Astrocyte of the spinal cord (primary cell): ENCODE data around the gene CYP24A1.

Source experiments
- DNase-seq: peaks from one replicate; pipeline ENCODE4 v3.0.0; 2011; ENCODE audit warnings: low read depth, low spot score
- H3K4me3 ChIP-seq: 2 replicates; pipeline ENCODE4 v1.5.1; 2011; ENCODE audit warnings: low read depth, mild to moderate bottlenecking, low read length, moderate library complexity
- in situ Hi-C: cut with HindIII; loops from 2 replicates; pipeline ENCODE4 v1.10.0; 2017; ENCODE audit warnings: low sequenced_read_pairs
- TF ChIP-seq, protein P1 (sequence below): IDR thresholded peaks from 2 replicates; pipeline ENCODE4 v1.5.1; 2012; ENCODE audit warnings: low read depth, mild to moderate bottlenecking, low read length, inconsistent platforms

Gene CYP24A1

DNA sequence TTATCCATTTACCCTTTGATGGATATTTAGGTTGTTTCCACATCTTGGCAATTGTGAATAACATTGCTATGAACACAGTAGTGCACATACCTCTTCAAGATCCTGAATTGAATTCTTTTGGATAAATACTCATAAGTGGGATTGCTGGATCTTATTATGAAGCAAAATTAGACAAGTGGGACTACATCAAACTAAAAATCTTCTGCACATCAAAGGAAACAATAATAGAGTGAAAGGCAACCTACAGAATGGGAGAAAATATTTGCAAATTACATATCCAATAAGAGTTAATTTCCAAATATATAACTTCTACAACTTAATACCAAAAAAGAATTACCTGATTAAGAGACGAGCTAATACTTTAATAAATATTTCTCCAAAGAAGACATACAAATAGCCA is 65.0 kb downstream of the CYP24A1 start:
- no peak for DNase-seq
- TF ChIP-seq, protein P1, sequence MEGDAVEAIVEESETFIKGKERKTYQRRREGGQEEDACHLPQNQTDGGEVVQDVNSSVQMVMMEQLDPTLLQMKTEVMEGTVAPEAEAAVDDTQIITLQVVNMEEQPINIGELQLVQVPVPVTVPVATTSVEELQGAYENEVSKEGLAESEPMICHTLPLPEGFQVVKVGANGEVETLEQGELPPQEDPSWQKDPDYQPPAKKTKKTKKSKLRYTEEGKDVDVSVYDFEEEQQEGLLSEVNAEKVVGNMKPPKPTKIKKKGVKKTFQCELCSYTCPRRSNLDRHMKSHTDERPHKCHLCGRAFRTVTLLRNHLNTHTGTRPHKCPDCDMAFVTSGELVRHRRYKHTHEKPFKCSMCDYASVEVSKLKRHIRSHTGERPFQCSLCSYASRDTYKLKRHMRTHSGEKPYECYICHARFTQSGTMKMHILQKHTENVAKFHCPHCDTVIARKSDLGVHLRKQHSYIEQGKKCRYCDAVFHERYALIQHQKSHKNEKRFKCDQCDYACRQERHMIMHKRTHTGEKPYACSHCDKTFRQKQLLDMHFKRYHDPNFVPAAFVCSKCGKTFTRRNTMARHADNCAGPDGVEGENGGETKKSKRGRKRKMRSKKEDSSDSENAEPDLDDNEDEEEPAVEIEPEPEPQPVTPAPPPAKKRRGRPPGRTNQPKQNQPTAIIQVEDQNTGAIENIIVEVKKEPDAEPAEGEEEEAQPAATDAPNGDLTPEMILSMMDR = no peak
- in situ Hi-C loops = no loop called here
- H3K4me3 ChIP-seq = no peak overlapping the region

DNA sequence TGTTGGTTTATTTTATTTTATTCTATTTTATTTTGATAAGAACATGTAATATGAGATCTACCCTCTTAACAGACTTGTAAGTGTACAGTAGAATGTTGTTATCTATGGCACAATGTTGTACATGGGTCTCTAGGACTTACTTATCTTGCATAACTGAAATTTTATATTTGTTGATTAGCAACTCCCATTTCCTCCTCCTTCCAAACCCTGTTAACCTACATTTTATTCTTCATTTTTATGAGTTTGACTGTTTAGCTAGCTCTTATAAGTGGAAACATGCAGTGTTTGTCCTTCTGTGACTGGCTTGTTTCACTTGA is 65.5 kb downstream of the CYP24A1 start:
- TF ChIP-seq, protein P1 = no peak
- no peak for DNase-seq
- in situ Hi-C loops = no loop called here

DNA sequence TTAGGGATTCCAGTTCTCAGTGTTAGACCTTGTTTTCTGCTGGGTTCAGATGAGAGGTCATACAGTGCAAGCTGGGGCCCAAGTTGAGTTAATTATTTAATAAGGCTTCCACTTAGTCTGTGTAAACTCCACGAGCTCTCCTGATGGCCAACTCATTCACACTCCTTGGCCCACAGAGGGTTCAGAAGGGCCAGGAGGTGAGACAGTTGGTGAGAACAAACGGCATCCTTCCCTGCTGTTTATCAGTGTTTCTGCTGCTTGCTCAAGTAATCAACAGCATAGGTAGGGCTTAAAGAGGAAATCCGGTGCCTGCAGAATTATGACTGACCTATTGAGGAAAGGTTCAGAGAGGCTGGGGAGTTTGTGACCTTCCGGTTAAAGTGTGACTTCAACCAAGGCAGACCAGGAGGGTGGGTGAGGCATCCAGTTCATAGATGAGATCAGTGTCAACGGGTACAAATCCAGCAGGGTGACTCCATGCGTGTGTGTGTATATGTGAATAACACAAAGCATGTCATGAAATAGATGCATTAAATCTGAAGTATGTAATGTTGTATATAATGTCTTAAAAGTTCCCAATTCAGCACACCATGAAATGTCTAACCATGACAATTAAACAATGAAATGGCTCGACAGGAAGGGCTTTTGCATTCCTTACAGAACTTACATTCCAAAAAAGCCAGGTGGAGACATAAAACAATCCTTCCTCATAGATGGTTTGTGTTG is 66.0 kb downstream of the CYP24A1 start:
- no peak for DNase-seq
- in situ Hi-C loops = no loop called here
- no peak overlapping the region for H3K4me3 ChIP-seq
- TF ChIP-seq, protein P1 = no peak

More for the DNA sequence above, 65.5 kb downstream of the CYP24A1 start:
- no peak overlapping the region for H3K4me3 ChIP-seq

DNA sequence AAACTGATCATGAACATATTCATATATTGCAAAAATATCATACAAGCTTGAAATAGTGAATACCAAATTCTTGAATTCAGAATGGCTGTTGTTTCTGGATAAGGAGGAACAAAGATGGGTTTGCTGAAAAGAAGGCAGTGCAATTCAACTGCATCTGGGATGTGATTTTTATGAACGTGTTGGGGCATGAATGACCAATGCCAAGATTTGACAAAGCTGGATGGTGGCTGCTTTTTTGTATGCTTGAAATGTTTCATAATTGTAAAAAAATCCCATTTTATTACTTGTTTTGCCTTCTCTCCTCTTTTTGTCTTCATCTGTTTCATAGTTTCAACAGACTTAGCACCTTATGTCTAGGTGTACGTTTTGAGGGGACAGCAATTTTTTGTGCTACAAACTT is 66.6 kb downstream of the CYP24A1 start:
- H3K4me3 ChIP-seq = no peak overlapping the region
- TF ChIP-seq, protein P1 = no peak
- in situ Hi-C loops = no loop called here
- DNase-seq = no peak

DNA sequence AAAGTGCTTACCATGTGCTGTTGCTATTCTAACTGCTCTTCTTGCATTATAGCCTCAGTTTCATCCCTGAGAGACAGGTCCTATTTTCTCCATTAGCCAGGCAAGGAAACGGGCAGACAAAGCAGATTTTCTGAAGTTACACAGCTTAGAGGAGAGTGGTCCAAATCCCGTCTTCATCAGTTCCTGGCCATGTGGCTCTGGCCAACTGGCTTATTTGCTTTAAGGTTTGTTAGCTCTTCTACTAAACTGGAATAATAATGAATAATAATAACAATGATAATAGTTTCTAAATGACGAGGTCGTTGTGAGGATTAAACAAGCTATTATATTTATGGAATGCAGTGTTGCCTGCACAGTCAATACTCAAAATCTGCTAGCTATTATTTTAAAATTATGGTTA is 67.6 kb downstream of the CYP24A1 start:
- in situ Hi-C loops = no loop called here
- TF ChIP-seq, protein P1 = no peak
- H3K4me3 ChIP-seq = no peak overlapping the region
- no peak for DNase-seq

DNA sequence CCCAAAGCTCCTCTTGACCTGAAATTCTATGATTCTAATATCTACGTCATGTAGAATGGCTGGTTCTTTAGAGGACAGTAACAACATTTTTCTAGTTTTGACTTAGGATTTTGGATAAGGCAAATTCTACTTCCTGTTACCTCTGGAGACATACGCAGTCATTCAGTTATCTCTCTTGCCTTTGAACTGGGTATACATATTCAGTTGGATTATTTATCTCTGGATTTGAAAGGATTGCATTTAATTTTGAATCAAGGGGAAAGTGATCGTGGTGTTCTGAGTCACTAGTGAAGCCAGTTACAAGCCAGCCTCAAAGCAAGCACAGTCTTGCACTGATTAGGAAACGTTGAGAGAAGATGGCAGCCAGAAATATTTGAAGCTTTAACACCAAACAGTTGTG is 68.1 kb downstream of the CYP24A1 start:
- DNase-seq = no peak
- in situ Hi-C loops = no loop called here
- TF ChIP-seq, protein P1 = no peak
- no peak overlapping the region for H3K4me3 ChIP-seq
